PC-3 (cell line): ENCODE data around the gene IQCB1.

Source experiments
- EZH2 ChIP-seq: fragments of 300-600 bp; sonication (generic); IDR thresholded peaks from one replicate; pipeline ENCODE4 v1.6.1; 2017; ENCODE audit warnings: antibody characterized with exemption, mild to moderate bottlenecking, low read length; ENCODE audit not compliant: unreplicated experiment
- EZH2phosphoT487 ChIP-seq: fragments of 300-600 bp; sonication (generic); IDR thresholded peaks from 2 replicates; pipeline ENCODE4 v1.6.1; 2018; ENCODE audit warnings: mild to moderate bottlenecking, antibody characterized with exemption, low read length, borderline replicate concordance
- TF ChIP-seq, protein P1 (sequence below): fragments of 300-600 bp; sonication (generic); conservative IDR thresholded peaks from 2 replicates; pipeline ENCODE4 v1.5.1; 2017; ENCODE audit warnings: antibody characterized with exemption, low read depth, mild to moderate bottlenecking, low read length

DNA sequence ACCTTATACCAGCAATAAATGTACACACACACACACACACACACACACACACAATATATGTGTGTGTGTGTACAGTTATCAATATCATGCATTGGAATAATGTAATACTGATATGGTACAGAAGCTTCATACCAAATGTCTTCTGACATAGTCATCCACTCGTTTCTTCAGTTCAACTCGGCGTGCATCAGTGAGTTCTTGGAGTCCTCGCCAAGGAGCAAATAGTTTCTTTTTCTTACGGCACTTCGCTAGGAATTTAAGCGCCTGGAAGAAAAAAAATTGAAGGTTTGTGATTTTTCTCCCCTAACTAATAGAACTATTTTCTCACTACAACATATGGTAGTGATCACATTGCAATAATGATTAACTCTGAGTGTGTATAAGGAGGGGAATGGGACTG lies 53.2 kb downstream of the IQCB1 start:
- TF ChIP-seq, protein P1, sequence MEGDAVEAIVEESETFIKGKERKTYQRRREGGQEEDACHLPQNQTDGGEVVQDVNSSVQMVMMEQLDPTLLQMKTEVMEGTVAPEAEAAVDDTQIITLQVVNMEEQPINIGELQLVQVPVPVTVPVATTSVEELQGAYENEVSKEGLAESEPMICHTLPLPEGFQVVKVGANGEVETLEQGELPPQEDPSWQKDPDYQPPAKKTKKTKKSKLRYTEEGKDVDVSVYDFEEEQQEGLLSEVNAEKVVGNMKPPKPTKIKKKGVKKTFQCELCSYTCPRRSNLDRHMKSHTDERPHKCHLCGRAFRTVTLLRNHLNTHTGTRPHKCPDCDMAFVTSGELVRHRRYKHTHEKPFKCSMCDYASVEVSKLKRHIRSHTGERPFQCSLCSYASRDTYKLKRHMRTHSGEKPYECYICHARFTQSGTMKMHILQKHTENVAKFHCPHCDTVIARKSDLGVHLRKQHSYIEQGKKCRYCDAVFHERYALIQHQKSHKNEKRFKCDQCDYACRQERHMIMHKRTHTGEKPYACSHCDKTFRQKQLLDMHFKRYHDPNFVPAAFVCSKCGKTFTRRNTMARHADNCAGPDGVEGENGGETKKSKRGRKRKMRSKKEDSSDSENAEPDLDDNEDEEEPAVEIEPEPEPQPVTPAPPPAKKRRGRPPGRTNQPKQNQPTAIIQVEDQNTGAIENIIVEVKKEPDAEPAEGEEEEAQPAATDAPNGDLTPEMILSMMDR = no peak
- TF ChIP-seq EZH2 (no peak), EZH2phosphoT487 (no peak)
